Tibial artery (tissue), 4 donors: Measurements from ENCODE around the gene ZNF532.

Experiments
- DNase-seq, 2 donors: peaks; one replicate each; pipeline ENCODE4 v3.0.0-alpha.2; 2019
- H3K27ac ChIP-seq, 2 donors: fragments of 200-600 bp; sonication (generic) in 1 of 2; 1 replicate in 1 of 2; 2 replicates in 1 of 2; pipeline ENCODE4 v1.5.1; 2018 to 2019; ENCODE audit warnings: mild to moderate bottlenecking in 1 of 2
- H3K27me3 ChIP-seq, 2 donors: fragments of 200-600 bp; sonication (generic) in 1 of 2; one replicate each; pipeline versions ENCODE4 v1.5.1 to v1.6.0; 2016 to 2019
- H3K36me3 ChIP-seq, 3 donors: fragments of 200-600 bp; sonication (generic) in 2 of 3; one replicate each; pipeline ENCODE4 v1.5.1; 2016 to 2019; ENCODE audit warnings: mild to moderate bottlenecking in 2 of 3
- H3K4me1 ChIP-seq, 4 donors: fragments of 200-600 bp; sonication (generic) in 2 of 4; 1 replicate in 3 of 4; 2 replicates in 1 of 4; pipeline ENCODE4 v1.5.1; 2016 to 2019
- H3K4me3 ChIP-seq, 2 donors: fragments of 200-600 bp; sonication (generic) in 1 of 2; 1 replicate in 1 of 2; 2 replicates in 1 of 2; pipeline ENCODE4 v1.5.1; 2018 to 2019; ENCODE audit warnings: mild to moderate bottlenecking in 2 of 2
- H3K9me3 ChIP-seq, 3 donors: fragments of 200-600 bp; sonication (generic) in 1 of 3; one replicate each; pipeline ENCODE4 v1.5.1; 2016 to 2019
- CTCF ChIP-seq, 2 experiments: fragments of 200-600 bp in 1 of 2; fragments of 450-650 bp in 1 of 2; IDR thresholded peaks; one replicate each; pipeline ENCODE4 v1.5.1; 2017 to 2019; ENCODE audit warnings: antibody characterized with exemption in 2 of 2, mild to moderate bottlenecking in 1 of 2, moderate library complexity in 1 of 2
- intact Hi-C: fragments of 100-400 bp; cut with DNase I; formaldehyde crosslinking; loops from one replicate; pipeline ENCODE4 v1.15.0; 2023; ENCODE audit warnings: low total_unique reads

ZNF532 gene

DNA sequence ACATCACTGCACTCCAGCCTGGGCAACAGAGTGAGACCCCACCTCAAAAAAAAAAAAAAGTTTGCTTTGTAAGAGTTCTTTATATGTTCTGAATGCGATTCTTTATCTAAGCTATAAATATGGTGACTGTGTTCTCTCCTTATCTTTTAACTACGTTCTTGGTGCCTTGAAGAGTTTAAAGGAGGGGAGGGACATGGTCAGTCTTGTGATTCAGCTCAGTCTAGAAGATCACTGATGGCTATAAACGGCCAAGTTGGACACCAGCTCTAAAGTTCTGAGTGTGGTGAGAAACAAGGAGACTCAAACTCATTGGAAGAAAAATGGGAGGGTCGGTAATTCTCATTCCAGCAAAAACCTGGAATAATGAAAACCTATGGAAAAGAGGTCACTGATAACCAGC, 146.6 kb downstream of the ZNF532 start:
- Histone ChIP-seq H3K4me3 (no peak overlapping the region), H3K4me1 (peaks cover 0 to 19% (median 7%) of the 10 kb centered on the region in 4 donors), H3K27ac (no peak overlapping the region), H3K9me3 (no peaks in the 10 kb centered on the region), H3K36me3 (no peaks in the 10 kb centered on the region), H3K27me3 (no peaks in the 10 kb centered on the region)
- intact Hi-C loops: no loop called here
- no peak for TF ChIP-seq CTCF (IDR thresholded peaks at IDR 0.05)
- no peak for DNase-seq

- TF ChIP-seq CTCF (IDR thresholded peaks at IDR 0.05): no peak
- H3K4me3 ChIP-seq: no peak overlapping the region
- H3K27me3 ChIP-seq: no peaks in the 10 kb centered on the region
- peaks cover 0 to 14% (median 3%) of the 10 kb centered on the region in 4 donors for H3K4me1 ChIP-seq
- no peaks in the 10 kb centered on the region for H3K9me3 ChIP-seq
- H3K27ac ChIP-seq: no peak overlapping the region
- DNase-seq: no peak
- H3K36me3 ChIP-seq: no peaks in the 10 kb centered on the region
- intact Hi-C loops: no loop called here
Observed at GRCh38 chr18:59011786-59012185, 147.1 kb downstream of the ZNF532 start.

DNA sequence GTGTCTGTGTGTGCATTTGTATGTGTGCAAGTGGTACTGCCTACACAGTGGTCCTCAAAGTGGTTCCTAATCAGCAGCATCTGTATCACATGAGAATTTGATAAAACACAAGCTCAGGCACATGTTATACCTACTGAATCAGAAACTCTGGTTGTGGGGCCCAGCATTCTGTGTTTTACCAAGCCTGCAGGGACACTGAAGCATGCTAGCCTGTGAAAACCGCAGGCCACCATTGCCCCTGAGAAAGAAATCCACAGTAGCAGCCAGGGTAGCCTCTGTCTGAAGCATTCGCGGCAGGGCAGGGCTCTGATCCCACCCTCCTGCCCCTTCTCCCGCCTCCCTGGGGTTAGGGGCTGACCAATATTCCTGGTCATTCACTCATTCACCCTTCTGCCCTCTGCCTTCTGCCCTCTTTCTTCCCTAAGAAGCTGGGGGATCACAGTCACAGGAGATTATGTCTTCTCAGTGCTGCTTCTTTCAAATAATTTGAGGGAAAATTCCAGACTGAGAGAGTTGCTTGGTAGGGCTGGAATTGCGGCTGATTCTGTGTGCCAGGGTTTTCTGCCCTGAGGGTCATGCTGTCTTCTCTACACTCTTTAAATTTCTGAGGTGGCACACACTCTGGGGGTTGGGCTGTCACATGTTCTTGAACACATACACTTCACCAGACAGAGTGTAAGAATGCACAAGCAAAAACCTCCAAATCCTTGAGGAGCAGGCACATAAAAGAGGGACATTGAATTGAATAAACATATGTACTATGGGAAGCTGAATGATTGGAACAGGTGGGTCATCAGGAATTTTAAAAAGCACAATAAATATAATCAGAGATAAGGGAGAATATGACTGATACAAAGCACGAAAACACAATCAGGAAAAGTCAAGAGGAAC, 148.4 kb downstream of the ZNF532 start:
- Histone ChIP-seq H3K27me3 (no peaks in the 10 kb centered on the region), H3K9me3 (no peaks in the 10 kb centered on the region), H3K27ac (peak overlapping the region; percentile 34 to 55), H3K4me1 (peaks cover 0 to 14% (median 3%) of the 10 kb centered on the region in 4 donors), H3K36me3 (no peaks in the 10 kb centered on the region), H3K4me3 (no peak overlapping the region)
- no peak for TF ChIP-seq CTCF (IDR thresholded peaks at IDR 0.05)
- DNase-seq: no peak
- intact Hi-C loops: no loop called here

- H3K9me3 ChIP-seq: no peaks in the 10 kb centered on the region
- no peak overlapping the region for H3K27ac ChIP-seq
- no peaks in the 10 kb centered on the region for H3K36me3 ChIP-seq
- intact Hi-C loops: no loop called here
- no peak for TF ChIP-seq CTCF (IDR thresholded peaks at IDR 0.05)
- H3K27me3 ChIP-seq: no peaks in the 10 kb centered on the region
- no peak overlapping the region for H3K4me3 ChIP-seq
- DNase-seq: no peak
- peaks cover 0 to 10% (median 3%) of the 10 kb centered on the region in 4 donors for H3K4me1 ChIP-seq
Observed at GRCh38 chr18:59013744-59014143, 149.1 kb downstream of the ZNF532 start.

GRCh38 chr18:59015531-59016152, 151.0 kb downstream of the ZNF532 start:
- Histone ChIP-seq H3K9me3 (no peaks in the 10 kb centered on the region), H3K27ac (no peak overlapping the region), H3K27me3 (no peaks in the 10 kb centered on the region), H3K36me3 (no peaks in the 10 kb centered on the region), H3K4me3 (no peak overlapping the region), H3K4me1 (peaks cover 0 to 10% (median 3%) of the 10 kb centered on the region in 4 donors)
- intact Hi-C loops: no loop called here
- no peak for DNase-seq
- no peak for TF ChIP-seq CTCF (IDR thresholded peaks at IDR 0.05)
